Parathyroid adenoma (tissue), 2 donors: ENCODE measurements around the gene NRXN2.

Experiments used
- H2AFZ ChIP-seq: fragments of 300-600 bp; sonication (generic); one replicate; pipeline ENCODE4 v1.7.0; 2017; ENCODE audit warnings: antibody characterized with exemption, mild to moderate bottlenecking
- H3K27ac ChIP-seq: fragments of 300-600 bp; sonication (generic); one replicate; pipeline ENCODE4 v1.7.0; 2017
- H3K27me3 ChIP-seq: fragments of 300-600 bp; sonication (generic); one replicate; pipeline ENCODE4 v1.7.0; 2017; ENCODE audit warnings: low read length; ENCODE audit not compliant: control insufficient read depth, insufficient read depth
- H3K36me3 ChIP-seq: fragments of 300-600 bp; sonication (generic); one replicate; pipeline ENCODE4 v1.7.0; 2017; ENCODE audit warnings: low read length; ENCODE audit not compliant: control insufficient read depth, insufficient read depth
- H3K4me1 ChIP-seq: fragments of 300-600 bp; sonication (generic); one replicate; pipeline ENCODE4 v1.7.0; 2017; ENCODE audit warnings: control low read depth
- H3K4me2 ChIP-seq: fragments of 300-600 bp; sonication (generic); one replicate; pipeline ENCODE4 v1.7.0; 2017; ENCODE audit warnings: low read length
- H3K4me3 ChIP-seq: fragments of 300-600 bp; sonication (generic); one replicate; pipeline ENCODE4 v1.7.0; 2017; ENCODE audit warnings: low read depth, low read length
- H3K79me2 ChIP-seq: fragments of 300-600 bp; sonication (generic); one replicate; pipeline ENCODE4 v1.7.0; 2017; ENCODE audit warnings: control low read depth
- H3K9ac ChIP-seq: fragments of 300-600 bp; sonication (generic); one replicate; pipeline ENCODE4 v1.7.0; 2017; ENCODE audit warnings: mild to moderate bottlenecking
- H3K9me3 ChIP-seq: fragments of 300-600 bp; sonication (generic); one replicate; pipeline ENCODE4 v1.7.0; 2017; ENCODE audit warnings: low read length; ENCODE audit not compliant: control insufficient read depth
- CTCF ChIP-seq: fragments of 300-600 bp; sonication (generic); IDR thresholded peaks from one replicate; pipeline ENCODE4 v1.7.0; 2017; ENCODE audit warnings: antibody characterized with exemption, mild to moderate bottlenecking
- donor health status: primary hyperparathyroidism.

The NRXN2 gene

GRCh38 chr11:64644647-64645275 is 78.2 kb downstream of the NRXN2 start:
- H3K9me3 ChIP-seq = no peaks in the 10 kb centered on the region
- H3K27me3 ChIP-seq = no peaks in the 10 kb centered on the region
- H3K27ac ChIP-seq = no peak overlapping the region
- H3K36me3 ChIP-seq = no peaks in the 10 kb centered on the region
- H3K4me3 ChIP-seq = no peak overlapping the region
- no peak overlapping the region for H3K9ac ChIP-seq
- H2AFZ ChIP-seq = no peak overlapping the region
- H3K4me2 ChIP-seq = no peak overlapping the region
- H3K4me1 ChIP-seq = no peaks in the 10 kb centered on the region
- no peaks in the 10 kb centered on the region for H3K79me2 ChIP-seq
- no peak for TF ChIP-seq CTCF

GRCh38 chr11:64643920-64644646 is 78.9 kb downstream of the NRXN2 start:
- Histone ChIP-seq H3K9me3 (no peaks in the 10 kb centered on the region), H3K9ac (no peak overlapping the region), H3K36me3 (no peaks in the 10 kb centered on the region), H3K27ac (no peak overlapping the region), H3K4me1 (no peaks in the 10 kb centered on the region), H2AFZ (no peak overlapping the region), H3K27me3 (no peaks in the 10 kb centered on the region), H3K4me3 (no peak overlapping the region), H3K79me2 (no peaks in the 10 kb centered on the region), H3K4me2 (no peak overlapping the region)
- no peak for TF ChIP-seq CTCF

- Histone ChIP-seq H3K4me3 (no peak overlapping the region), H2AFZ (no peak overlapping the region), H3K27me3 (no peaks in the 10 kb centered on the region)
These were observed 79.6 kb downstream of the NRXN2 start for GRCh38 chr11:64643256-64643881.

GRCh38 chr11:64642871-64643255 is 80.1 kb downstream of the NRXN2 start:
- no peaks in the 10 kb centered on the region for H3K9me3 ChIP-seq
- H3K36me3 ChIP-seq = no peaks in the 10 kb centered on the region
- no peak for TF ChIP-seq CTCF
- no peak overlapping the region for H2AFZ ChIP-seq
- no peaks in the 10 kb centered on the region for H3K4me1 ChIP-seq
- H3K79me2 ChIP-seq = no peaks in the 10 kb centered on the region
- no peaks in the 10 kb centered on the region for H3K27me3 ChIP-seq
- H3K4me3 ChIP-seq = no peak overlapping the region
- no peak overlapping the region for H3K27ac ChIP-seq
- H3K4me2 ChIP-seq = no peak overlapping the region
- H3K9ac ChIP-seq = no peak overlapping the region

More at GRCh38 chr11:64643256-64643881, 79.6 kb downstream of the NRXN2 start:
- H3K4me1 ChIP-seq = no peaks in the 10 kb centered on the region
- H3K4me2 ChIP-seq = no peak overlapping the region
- no peaks in the 10 kb centered on the region for H3K9me3 ChIP-seq
- no peak overlapping the region for H3K27ac ChIP-seq
- H3K36me3 ChIP-seq = no peaks in the 10 kb centered on the region
- H3K9ac ChIP-seq = no peak overlapping the region
- TF ChIP-seq CTCF = no peak
- no peaks in the 10 kb centered on the region for H3K79me2 ChIP-seq
